Gastrocnemius medialis (tissue), 4 donors: ENCODE results near the gene TMEM132D.

ENCODE experiments used
- POLR2A ChIP-seq, 2 donors: fragments of 450-650 bp; IDR thresholded peaks; one replicate each; pipeline ENCODE4 v1.6.1; 2017; ENCODE audit warnings: antibody characterized with exemption in 2 of 2, mild to moderate bottlenecking in 2 of 2, moderate library complexity in 2 of 2
- TF ChIP-seq, protein P1 (sequence below), 5 experiments: fragments of 450-650 bp in 3 of 5; fragments of 200-600 bp in 2 of 5; sonication (generic) in 2 of 5; IDR thresholded peaks in 4 of 5; conservative IDR thresholded peaks in 1 of 5; 1 replicate in 4 of 5; 2 replicates in 1 of 5; pipeline ENCODE4 v1.5.1; 2016 to 2019; ENCODE audit warnings: antibody characterized with exemption in 5 of 5, mild to moderate bottlenecking in 3 of 5, moderate library complexity in 3 of 5

DNA sequence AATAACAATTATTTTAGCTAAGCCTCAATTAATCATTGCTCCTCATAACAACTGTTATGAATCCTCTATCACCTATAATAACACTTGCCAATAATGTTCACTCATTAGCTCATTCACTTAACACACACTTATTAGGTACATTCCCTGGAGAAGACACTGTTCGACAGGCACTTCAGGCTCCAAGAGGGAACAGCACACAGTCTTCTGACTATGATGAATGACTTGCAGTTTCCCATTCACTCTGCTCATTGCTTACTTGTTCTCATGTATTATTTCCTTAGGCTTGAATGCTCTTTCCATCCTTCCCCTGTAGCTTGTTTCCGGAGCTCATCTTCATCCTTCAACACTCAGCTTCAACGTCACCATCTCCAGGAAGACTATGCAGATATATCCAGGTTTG is 437.3 kb downstream of the TMEM132D start:
- TF ChIP-seq, protein P1, sequence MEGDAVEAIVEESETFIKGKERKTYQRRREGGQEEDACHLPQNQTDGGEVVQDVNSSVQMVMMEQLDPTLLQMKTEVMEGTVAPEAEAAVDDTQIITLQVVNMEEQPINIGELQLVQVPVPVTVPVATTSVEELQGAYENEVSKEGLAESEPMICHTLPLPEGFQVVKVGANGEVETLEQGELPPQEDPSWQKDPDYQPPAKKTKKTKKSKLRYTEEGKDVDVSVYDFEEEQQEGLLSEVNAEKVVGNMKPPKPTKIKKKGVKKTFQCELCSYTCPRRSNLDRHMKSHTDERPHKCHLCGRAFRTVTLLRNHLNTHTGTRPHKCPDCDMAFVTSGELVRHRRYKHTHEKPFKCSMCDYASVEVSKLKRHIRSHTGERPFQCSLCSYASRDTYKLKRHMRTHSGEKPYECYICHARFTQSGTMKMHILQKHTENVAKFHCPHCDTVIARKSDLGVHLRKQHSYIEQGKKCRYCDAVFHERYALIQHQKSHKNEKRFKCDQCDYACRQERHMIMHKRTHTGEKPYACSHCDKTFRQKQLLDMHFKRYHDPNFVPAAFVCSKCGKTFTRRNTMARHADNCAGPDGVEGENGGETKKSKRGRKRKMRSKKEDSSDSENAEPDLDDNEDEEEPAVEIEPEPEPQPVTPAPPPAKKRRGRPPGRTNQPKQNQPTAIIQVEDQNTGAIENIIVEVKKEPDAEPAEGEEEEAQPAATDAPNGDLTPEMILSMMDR (IDR thresholded peaks at IDR 0.05 in 4 of 5, conservative IDR thresholded peaks at IDR 0.05 in 1 of 5), result no peak
- no peak for TF ChIP-seq POLR2A (IDR thresholded peaks at IDR 0.05)
